Fibroblast of lung (primary cell): ENCODE data around the gene MUC2. TPM values are rescaled to one million over a fixed set of nuclear protein-coding genes. Genes with fewer than 3 reads are reported as not detected.

Experiments used
- DNase-seq, 2 donors: peaks; one replicate each; pipeline versions ENCODE4 v3.0.0 to v3.0.0-alpha.2; 2010; ENCODE audit warnings: low read depth in 2 of 2
- H2AFZ ChIP-seq: 2 replicates; pipeline ENCODE4 v1.5.1; 2012; ENCODE audit warnings: low read length, control low read depth, inconsistent platforms
- H3K27ac ChIP-seq: 2 replicates; pipeline ENCODE4 v1.5.1; 2011; ENCODE audit warnings: low read length, control low read depth; ENCODE audit not compliant: insufficient read depth
- H3K27me3 ChIP-seq: 2 replicates; pipeline ENCODE4 v1.5.1; 2011; ENCODE audit warnings: mild to moderate bottlenecking, low read length; ENCODE audit not compliant: control insufficient read depth, insufficient read depth
- H3K36me3 ChIP-seq: 2 replicates; pipeline ENCODE4 v1.5.1; 2011; ENCODE audit warnings: low read length; ENCODE audit not compliant: control insufficient read depth, insufficient read depth
- H3K4me1 ChIP-seq: 2 replicates; pipeline ENCODE4 v1.5.1; 2011; ENCODE audit warnings: low read length; ENCODE audit not compliant: control insufficient read depth, insufficient read depth; ENCODE audit errors: extremely low read depth
- H3K4me2 ChIP-seq: 2 replicates; pipeline ENCODE4 v1.5.1; 2011; ENCODE audit warnings: low read length, control low read depth; ENCODE audit not compliant: insufficient read depth; ENCODE audit errors: extremely low read depth
- H3K4me3 ChIP-seq, 4 experiments: fragments of 200-600 bp in 1 of 4; sonication (generic) in 1 of 4; replicated peaks in 1 of 4; 2 replicates each; pipeline ENCODE4 v1.5.1; 2011 to 2016; ENCODE audit warnings: low read length in 4 of 4, low read depth in 3 of 4, mild to moderate bottlenecking in 3 of 4, control low read depth in 2 of 4, inconsistent platforms in 1 of 4, mixed read lengths in 1 of 4; ENCODE audit not compliant: insufficient read depth in 1 of 4; ENCODE audit errors: control extremely low read depth in 1 of 4
- H3K79me2 ChIP-seq: 2 replicates; pipeline ENCODE4 v1.5.1; 2012; ENCODE audit warnings: mild to moderate bottlenecking, low read length, inconsistent platforms; ENCODE audit not compliant: control insufficient read depth, insufficient read depth
- H3K9ac ChIP-seq: 2 replicates; pipeline ENCODE4 v1.5.1; 2011; ENCODE audit warnings: mild to moderate bottlenecking, low read length, control low read depth; ENCODE audit not compliant: insufficient read depth
- H3K9me3 ChIP-seq: 2 replicates; pipeline ENCODE4 v1.5.1; 2012; ENCODE audit warnings: low read depth, low read length; ENCODE audit not compliant: control insufficient read depth, insufficient read depth
- H4K20me1 ChIP-seq: 2 replicates; pipeline ENCODE4 v1.5.1; 2011; ENCODE audit warnings: low read length; ENCODE audit not compliant: control insufficient read depth, insufficient read depth; ENCODE audit errors: extremely low read depth
- CTCF ChIP-seq, 2 donors: IDR thresholded peaks in 1 of 2; conservative IDR thresholded peaks in 1 of 2; 1 replicate in 1 of 2; 2 replicates in 1 of 2; pipeline ENCODE4 v1.5.1; 2011 to 2012; ENCODE audit warnings: low read length in 2 of 2, control low read depth in 1 of 2, inconsistent platforms in 1 of 2, low read depth in 1 of 2, mild to moderate bottlenecking in 1 of 2
- EZH2 ChIP-seq: IDR thresholded peaks from 2 replicates; pipeline ENCODE4 v1.5.1; 2012; ENCODE audit warnings: low read length, control low read depth, mild to moderate bottlenecking; ENCODE audit errors: missing control alignments
- polyA minus RNA-seq: library from RNA; depleted of rRNA, polyadenylated mRNA; stranded (reverse); fragments of >200 nt; gene quantifications from 2 replicates; pipeline ENCODE4 v1.2.3, GENCODE V29; 2011; ENCODE audit warnings: low replicate concordance
- polyA plus RNA-seq, 2 donors: library from polyadenylated mRNA; depleted of rRNA in 1 of 2; stranded (reverse) in 1 of 2; unstranded in 1 of 2; fragments of >200 nt; gene quantifications; 2 replicates each; pipeline ENCODE4 v1.2.1, GENCODE V29; 2011 to 2012; ENCODE audit warnings: missing spikeins in 1 of 2
- total RNA-seq: library from RNA; depleted of rRNA; stranded (reverse); fragments of >200 nt; gene quantifications from 2 replicates; pipeline ENCODE4 v1.2.1, GENCODE V29; 2014

Gene MUC2
- not detected in 2 replicates for total RNA-seq
- polyA plus RNA-seq: not detected in 2 replicates
- not detected in 2 replicates for polyA plus RNA-seq (2012)
- polyA minus RNA-seq: not detected in 2 replicates

DNA sequence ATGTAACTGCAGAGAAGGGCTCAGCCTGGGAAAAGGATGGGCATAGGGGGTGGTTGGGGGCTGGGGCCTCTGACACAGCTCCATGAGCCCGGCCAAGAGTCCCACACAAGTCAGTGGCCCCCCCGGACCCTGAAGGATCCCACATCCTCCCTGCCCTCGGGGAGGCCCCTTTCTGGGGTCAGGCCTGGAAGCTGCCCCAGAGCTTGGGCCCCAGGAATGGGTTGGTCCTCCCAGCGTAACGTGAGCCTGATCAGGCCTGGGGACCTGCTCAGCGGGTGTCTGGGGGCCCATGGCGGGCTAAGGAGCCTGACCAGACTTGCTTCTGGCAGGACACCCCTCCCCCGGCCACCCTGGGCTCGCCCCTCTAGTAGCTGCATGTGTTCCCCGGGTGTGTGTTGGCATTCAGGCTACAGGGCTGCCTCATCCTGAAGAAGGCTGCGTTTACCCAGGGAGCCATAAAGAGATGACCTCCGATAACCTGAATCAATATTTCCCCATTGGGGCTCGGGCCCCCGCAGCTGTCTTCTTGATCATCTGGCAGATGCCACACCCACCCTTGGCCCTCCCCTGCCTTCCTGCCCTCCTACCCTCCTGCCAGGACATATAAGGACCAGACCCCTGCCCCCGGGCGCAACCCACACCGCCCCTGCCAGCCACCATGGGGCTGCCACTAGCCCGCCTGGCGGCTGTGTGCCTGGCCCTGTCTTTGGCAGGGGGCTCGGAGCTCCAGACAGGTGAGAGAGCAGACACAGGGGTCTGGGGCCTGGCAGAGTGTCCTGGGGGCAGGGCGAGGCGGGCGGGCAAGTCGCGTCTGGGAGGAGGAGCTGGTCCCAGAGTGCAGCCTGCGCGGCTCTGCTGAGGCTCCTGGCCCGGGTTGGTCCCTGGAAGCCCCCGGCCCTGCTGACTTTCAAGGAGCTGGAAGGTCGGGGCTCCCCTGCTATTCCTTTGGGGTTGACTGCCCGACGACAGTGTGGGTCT is at the start of gene MUC2:
Gene MUC2, plus strand, starts transcription at position 631 of the 978 bp plus-strand sequence.
- Histone ChIP-seq H4K20me1 (no peaks in the 10 kb centered on the region), H3K27ac (no peak within 1 kb of the TSS), H3K4me2 (no peak within 1 kb of the TSS), H3K27me3 (no peaks in the 10 kb centered on the region), H3K4me1 (no peaks in the 10 kb centered on the region), H2AFZ (no peak within 1 kb of the TSS), H3K36me3 (no peaks in the 10 kb centered on the region), H3K9ac (no peak within 1 kb of the TSS), H3K4me3 (no peak within 1 kb of the TSS), H3K79me2 (no peaks in the 10 kb centered on the region), H3K9me3 (no peaks in the 10 kb centered on the region)
- TF ChIP-seq EZH2 (no peak), CTCF (conservative IDR thresholded peaks at IDR 0.05 in 1 of 2, IDR thresholded peaks at IDR 0.05 in 1 of 2; ENCODE audit: low read depth in 1 of 2, low read length in 2 of 2) (no peak)
- DNase-seq: no peak

GRCh38 chr11:1025410-1026162 is 49.1 kb upstream of the MUC2 start:
- Histone ChIP-seq H3K4me3 (no peak overlapping the region), H3K27me3 (no peaks in the 10 kb centered on the region), H3K9ac (no peak overlapping the region), H4K20me1 (no peaks in the 10 kb centered on the region), H2AFZ (no peak overlapping the region), H3K27ac (no peak overlapping the region), H3K4me1 (no peaks in the 10 kb centered on the region), H3K79me2 (no peaks in the 10 kb centered on the region), H3K4me2 (no peak overlapping the region), H3K36me3 (no peaks in the 10 kb centered on the region), H3K9me3 (no peaks in the 10 kb centered on the region)
- TF ChIP-seq EZH2 (no peak), CTCF (conservative IDR thresholded peaks at IDR 0.05 in 1 of 2, IDR thresholded peaks at IDR 0.05 in 1 of 2; ENCODE audit: low read depth in 1 of 2, low read length in 2 of 2) (no peak)
- no peak for DNase-seq

GRCh38 chr11:1026163-1026450 is 48.6 kb upstream of the MUC2 start:
- H3K4me1 ChIP-seq: no peaks in the 10 kb centered on the region
- H4K20me1 ChIP-seq: no peaks in the 10 kb centered on the region
- H3K4me3 ChIP-seq: no peak overlapping the region
- no peaks in the 10 kb centered on the region for H3K9me3 ChIP-seq
- DNase-seq: no peak
- no peaks in the 10 kb centered on the region for H3K79me2 ChIP-seq
- no peak overlapping the region for H3K4me2 ChIP-seq
- no peak overlapping the region for H3K9ac ChIP-seq
- H3K27ac ChIP-seq: no peak overlapping the region
- H3K36me3 ChIP-seq: no peaks in the 10 kb centered on the region
- TF ChIP-seq EZH2 (no peak), CTCF (conservative IDR thresholded peaks at IDR 0.05 in 1 of 2, IDR thresholded peaks at IDR 0.05 in 1 of 2; ENCODE audit: low read depth in 1 of 2, low read length in 2 of 2) (no peak)
- no peaks in the 10 kb centered on the region for H3K27me3 ChIP-seq
- no peak overlapping the region for H2AFZ ChIP-seq
